Calu3 (cell line): Measurements from ENCODE around the gene TRIO. TPM values are rescaled to one million over a fixed set of nuclear protein-coding genes. Genes with fewer than 3 reads are reported as not detected.

Experiments used
- BruUV-seq: library from RNA; stranded (reverse); fragments of 400-500 nt; replicated peaks from 2 replicates; lab custom pipeline; 2021; lab: Mats Ljungman, UMichigan
- CTCF ChIA-PET: fragments of 300-600 bp; sonication (Branson Sonifier 250); formaldehyde crosslinking; loops from one replicate; lab custom pipeline; 2022; ENCODE audit warnings: antibody characterized with exemption; lab: Charles Lee
- DNase-seq: peaks from one replicate; pipeline ENCODE4 v3.0.0; 2022
- H3K27ac Mint-ChIP-seq: one replicate; pipeline ENCODE4 v1.8.0; 2022; ENCODE audit warnings: mixed read lengths; ENCODE audit not compliant: unreplicated experiment
- H3K27me3 Mint-ChIP-seq: one replicate; pipeline ENCODE4 v1.8.0; 2022; ENCODE audit warnings: mixed read lengths; ENCODE audit not compliant: unreplicated experiment
- H3K36me3 Mint-ChIP-seq: one replicate; pipeline ENCODE4 v1.8.0; 2022; ENCODE audit warnings: mild to moderate bottlenecking, moderate library complexity, mixed read lengths; ENCODE audit not compliant: insufficient read depth, unreplicated experiment
- H3K4me1 Mint-ChIP-seq: one replicate; pipeline ENCODE4 v1.8.0; 2022; ENCODE audit warnings: mild to moderate bottlenecking, low read depth, mixed read lengths; ENCODE audit not compliant: unreplicated experiment
- H3K4me3 Mint-ChIP-seq: one replicate; pipeline ENCODE4 v1.8.0; 2022; ENCODE audit warnings: mild to moderate bottlenecking, low read depth, moderate library complexity, mixed read lengths; ENCODE audit not compliant: unreplicated experiment
- H3K9me3 Mint-ChIP-seq: one replicate; pipeline ENCODE4 v1.8.0; 2022; ENCODE audit warnings: low read depth, mixed read lengths; ENCODE audit not compliant: unreplicated experiment
- intact Hi-C: fragments of 100-400 bp; cut with micrococcal nuclease; formaldehyde crosslinking; loops from one replicate; pipeline ENCODE4 v1.10.0; 2022; ENCODE audit not compliant: unreplicated experiment
- total RNA-seq: library from RNA; stranded (reverse); gene quantifications from 2 replicates; pipeline ENCODE4 v1.2.3, GENCODE V29; 2022
- TF ChIP-seq, protein P1 (sequence below): fragments of 200-600 bp; IDR thresholded peaks from one replicate; pipeline ENCODE4 v1.8.0; 2022; ENCODE audit warnings: antibody characterized with exemption; ENCODE audit not compliant: unreplicated experiment

TRIO gene
- total RNA-seq, 1 experiment from 2014 or later = 183 TPM

DNA sequence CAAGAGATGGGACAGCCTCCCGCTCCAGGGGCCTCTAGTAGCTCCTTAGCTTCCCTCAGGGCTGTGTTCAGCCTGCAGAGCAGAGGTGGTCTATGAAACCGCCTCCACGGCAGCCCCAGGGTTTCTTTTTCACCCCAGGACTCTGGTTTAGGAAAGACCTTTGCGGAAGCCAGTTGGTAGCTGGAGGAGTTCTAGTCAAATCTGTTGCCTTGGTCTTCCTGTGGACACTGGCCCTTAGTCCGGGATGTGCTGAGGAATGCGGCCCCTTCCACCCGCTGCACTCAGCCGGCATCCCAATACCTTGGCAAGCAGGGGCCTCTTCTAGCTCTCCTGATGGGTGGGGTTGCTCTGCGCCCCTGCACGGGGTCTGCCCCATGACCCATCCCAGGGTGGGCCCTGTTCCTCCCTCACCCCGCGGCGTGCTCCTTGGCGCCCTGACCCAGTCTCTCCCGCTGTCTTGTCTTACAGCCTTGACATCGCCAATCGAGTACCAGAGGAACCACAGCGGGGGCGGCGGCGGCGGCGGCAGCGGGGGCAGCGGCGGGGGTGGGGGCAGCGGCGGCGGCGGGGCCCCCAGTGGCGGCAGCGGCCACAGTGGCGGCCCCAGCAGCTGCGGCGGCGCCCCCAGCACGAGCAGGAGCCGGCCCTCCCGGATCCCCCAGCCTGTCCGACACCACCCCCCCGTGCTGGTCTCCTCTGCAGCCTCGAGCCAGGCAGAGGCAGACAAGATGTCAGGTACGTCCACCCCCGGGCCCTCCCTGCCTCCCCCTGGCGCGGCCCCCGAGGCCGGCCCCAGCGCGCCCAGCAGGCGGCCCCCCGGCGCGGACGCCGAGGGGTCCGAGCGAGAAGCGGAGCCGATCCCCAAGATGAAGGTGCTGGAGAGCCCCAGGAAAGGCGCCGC, 344.1 kb downstream of the TRIO start:
- intact Hi-C loops = no loop called here
- H3K4me1 Mint-ChIP-seq = no peaks in the 10 kb centered on the region
- H3K27ac Mint-ChIP-seq = no peak overlapping the region
- CTCF ChIA-PET = no interaction called here
- no peaks in the 10 kb centered on the region for H3K9me3 Mint-ChIP-seq
- peaks cover 35% of the 10 kb centered on the region for H3K36me3 Mint-ChIP-seq
- H3K4me3 Mint-ChIP-seq = no peak overlapping the region
- TF ChIP-seq, protein P1, sequence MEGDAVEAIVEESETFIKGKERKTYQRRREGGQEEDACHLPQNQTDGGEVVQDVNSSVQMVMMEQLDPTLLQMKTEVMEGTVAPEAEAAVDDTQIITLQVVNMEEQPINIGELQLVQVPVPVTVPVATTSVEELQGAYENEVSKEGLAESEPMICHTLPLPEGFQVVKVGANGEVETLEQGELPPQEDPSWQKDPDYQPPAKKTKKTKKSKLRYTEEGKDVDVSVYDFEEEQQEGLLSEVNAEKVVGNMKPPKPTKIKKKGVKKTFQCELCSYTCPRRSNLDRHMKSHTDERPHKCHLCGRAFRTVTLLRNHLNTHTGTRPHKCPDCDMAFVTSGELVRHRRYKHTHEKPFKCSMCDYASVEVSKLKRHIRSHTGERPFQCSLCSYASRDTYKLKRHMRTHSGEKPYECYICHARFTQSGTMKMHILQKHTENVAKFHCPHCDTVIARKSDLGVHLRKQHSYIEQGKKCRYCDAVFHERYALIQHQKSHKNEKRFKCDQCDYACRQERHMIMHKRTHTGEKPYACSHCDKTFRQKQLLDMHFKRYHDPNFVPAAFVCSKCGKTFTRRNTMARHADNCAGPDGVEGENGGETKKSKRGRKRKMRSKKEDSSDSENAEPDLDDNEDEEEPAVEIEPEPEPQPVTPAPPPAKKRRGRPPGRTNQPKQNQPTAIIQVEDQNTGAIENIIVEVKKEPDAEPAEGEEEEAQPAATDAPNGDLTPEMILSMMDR = no peak
- no peak for DNase-seq
- no peaks in the 10 kb centered on the region for H3K27me3 Mint-ChIP-seq
- BruUV-seq = no TSS peak

DNA sequence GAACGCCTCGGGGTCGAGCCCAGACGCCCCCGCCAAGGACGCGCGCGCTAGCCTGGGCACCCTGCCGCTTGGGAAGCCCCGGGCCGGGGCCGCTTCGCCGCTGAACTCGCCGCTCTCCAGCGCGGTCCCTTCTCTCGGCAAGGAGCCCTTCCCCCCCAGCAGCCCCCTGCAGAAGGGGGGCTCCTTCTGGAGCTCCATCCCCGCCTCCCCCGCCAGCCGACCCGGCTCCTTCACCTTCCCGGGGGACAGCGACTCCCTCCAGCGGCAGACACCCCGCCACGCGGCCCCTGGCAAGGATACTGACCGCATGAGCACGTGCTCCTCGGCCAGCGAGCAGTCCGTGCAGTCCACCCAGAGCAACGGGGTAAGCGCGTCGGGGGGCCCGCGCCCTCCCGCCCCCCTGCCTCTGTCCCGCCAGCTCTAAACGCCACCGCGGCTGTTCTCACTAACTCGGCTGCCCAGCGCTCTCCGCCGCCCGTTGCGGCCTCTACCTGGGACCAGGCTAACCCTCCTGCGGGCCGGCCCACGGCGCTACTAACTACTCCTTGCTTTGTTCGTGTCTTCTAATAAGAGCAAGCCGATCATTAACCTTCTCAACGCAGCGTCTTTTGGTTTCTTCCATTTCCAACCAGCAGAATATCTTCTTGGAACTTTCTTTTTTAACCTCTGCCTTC, 344.9 kb downstream of the TRIO start:
- Mint-ChIP-seq H3K9me3 (no peaks in the 10 kb centered on the region), H3K27me3 (no peaks in the 10 kb centered on the region), H3K4me1 (no peaks in the 10 kb centered on the region), H3K36me3 (peaks cover 42% of the 10 kb centered on the region), H3K27ac (no peak overlapping the region), H3K4me3 (no peak overlapping the region)
- intact Hi-C loops = no loop called here
- CTCF ChIA-PET = no interaction called here
- TF ChIP-seq, protein P1 = no peak
- no TSS peak for BruUV-seq
- no peak for DNase-seq

DNA sequence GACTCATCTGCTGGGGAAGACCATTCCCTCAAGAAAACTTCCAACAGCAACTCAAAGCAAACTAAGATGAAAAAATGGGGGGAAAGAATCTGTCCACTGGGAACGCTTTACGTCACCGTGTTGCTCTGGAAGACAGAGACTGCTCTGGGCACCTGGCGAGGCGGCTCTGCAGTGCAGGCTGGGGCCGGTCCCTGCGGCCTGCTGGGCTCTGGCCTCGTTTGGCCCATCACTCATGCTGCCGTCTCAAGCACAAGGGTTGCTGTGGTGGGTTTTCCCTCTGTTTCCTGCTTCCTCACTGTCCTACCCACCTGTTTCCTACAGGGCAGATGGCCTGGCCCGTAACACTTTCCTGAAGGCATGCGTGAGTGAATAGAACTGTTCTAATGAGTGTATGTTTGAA, 345.6 kb downstream of the TRIO start:
- CTCF ChIA-PET = no interaction called here
- intact Hi-C loops = no loop called here
- no peak overlapping the region for H3K27ac Mint-ChIP-seq
- no peaks in the 10 kb centered on the region for H3K4me1 Mint-ChIP-seq
- H3K36me3 Mint-ChIP-seq = peaks cover 48% of the 10 kb centered on the region
- TF ChIP-seq, protein P1 = no peak
- no peaks in the 10 kb centered on the region for H3K27me3 Mint-ChIP-seq
- H3K4me3 Mint-ChIP-seq = no peak overlapping the region
- BruUV-seq = no TSS peak
- no peaks in the 10 kb centered on the region for H3K9me3 Mint-ChIP-seq
- DNase-seq = no peak

DNA sequence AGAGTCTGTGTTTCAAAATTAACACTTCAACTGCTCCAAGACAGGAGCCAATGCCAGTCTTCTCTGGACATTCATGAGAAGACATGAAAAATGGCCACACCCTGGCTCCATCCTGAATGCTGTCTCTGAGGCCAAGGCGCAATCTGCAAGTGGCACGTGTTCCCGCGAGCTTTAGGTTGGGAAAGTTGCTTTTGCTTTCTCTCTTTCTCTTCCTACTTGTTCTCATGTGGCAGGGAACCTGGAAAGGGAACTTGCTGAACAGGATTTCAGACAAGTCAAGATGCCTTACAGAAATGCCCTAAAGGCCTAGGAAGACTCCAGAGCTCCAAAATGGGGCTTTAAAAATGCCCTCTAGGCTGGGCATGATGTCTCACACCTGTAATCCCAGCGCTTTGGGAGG, 346.5 kb downstream of the TRIO start:
- Mint-ChIP-seq H3K4me1 (no peaks in the 10 kb centered on the region), H3K27ac (no peak overlapping the region), H3K36me3 (peaks cover 48% of the 10 kb centered on the region), H3K4me3 (no peak overlapping the region), H3K27me3 (no peaks in the 10 kb centered on the region), H3K9me3 (no peaks in the 10 kb centered on the region)
- CTCF ChIA-PET = no interaction called here
- BruUV-seq = no TSS peak
- DNase-seq = no peak
- TF ChIP-seq, protein P1 = no peak
- intact Hi-C loops = no loop called here
